Common myeloid progenitor, CD34-positive (primary cell): Measurements from ENCODE around the gene CABLES2.

Experiments
- CTCF ChIA-PET: fragments of 350-600 bp; sonication (Branson Sonifier 250); formaldehyde crosslinking; loops from one replicate; lab custom pipeline; 2021; ENCODE audit warnings: antibody characterized with exemption; lab: Charles Lee
- POLR2A ChIA-PET: fragments of 350-600 bp; sonication (Branson Sonifier 250); formaldehyde crosslinking; loops from one replicate; lab custom pipeline; 2021; ENCODE audit warnings: antibody characterized with exemption; lab: Charles Lee
- DNase-seq, 3 donors: peaks; one replicate each; pipeline versions ENCODE4 v3.0.0 to v3.0.0-alpha.2; 2013
- H3K27ac ChIP-seq, 2 experiments: 1 replicate in 1 of 2; 2 replicates in 1 of 2; pipeline ENCODE4 v1.7.0; 2013; ENCODE audit warnings: inconsistent platforms in 2 of 2, low read length in 2 of 2, mild to moderate bottlenecking in 2 of 2, low read depth in 1 of 2, moderate library complexity in 1 of 2; ENCODE audit not compliant: severe bottlenecking in 2 of 2, insufficient read depth in 1 of 2, poor library complexity in 1 of 2
- H3K27me3 ChIP-seq, 5 experiments: replicated peaks in 2 of 5; 1 replicate in 3 of 5; 2 replicates in 2 of 5; pipeline versions ENCODE4 v1.6.1 to v1.7.0; 2013; ENCODE audit warnings: low read length in 4 of 5, mild to moderate bottlenecking in 2 of 5, moderate library complexity in 2 of 5, inconsistent platforms in 1 of 5; ENCODE audit not compliant: insufficient read depth in 5 of 5, control insufficient read depth in 4 of 5
- H3K36me3 ChIP-seq, 4 experiments: 1 replicate in 2 of 4; 2 replicates in 2 of 4; pipeline versions ENCODE4 v1.6.1 to v1.7.0; 2013; ENCODE audit warnings: low read length in 3 of 4, control low read depth in 1 of 4, mild to moderate bottlenecking in 1 of 4; ENCODE audit not compliant: control insufficient read depth in 4 of 4, insufficient read depth in 4 of 4
- H3K4me1 ChIP-seq, 4 experiments: 1 replicate in 3 of 4; 2 replicates in 1 of 4; pipeline versions ENCODE4 v1.6.1 to v1.7.1; 2013; ENCODE audit warnings: low read length in 3 of 4, mild to moderate bottlenecking in 3 of 4, control low read depth in 1 of 4, inconsistent platforms in 1 of 4, moderate library complexity in 1 of 4; ENCODE audit not compliant: control insufficient read depth in 4 of 4, insufficient read depth in 4 of 4; ENCODE audit errors: control extremely low read depth in 1 of 4
- H3K4me3 ChIP-seq, 7 experiments: 1 replicate in 4 of 7; 2 replicates in 3 of 7; pipeline versions ENCODE4 v1.5.1 to v1.7.0; 2013; ENCODE audit warnings: mild to moderate bottlenecking in 7 of 7, low read length in 6 of 7, moderate library complexity in 6 of 7, inconsistent platforms in 2 of 7, low read depth in 2 of 7, control low read depth in 1 of 7; ENCODE audit not compliant: insufficient read depth in 4 of 7, control insufficient read depth in 1 of 7; ENCODE audit errors: extremely low read depth in 1 of 7
- H3K9me3 ChIP-seq, 5 experiments: 1 replicate in 4 of 5; 2 replicates in 1 of 5; pipeline versions ENCODE4 v1.6.1 to v1.7.1; 2013; ENCODE audit warnings: low read length in 4 of 5, mild to moderate bottlenecking in 2 of 5, inconsistent platforms in 1 of 5, low read depth in 1 of 5, moderate library complexity in 1 of 5; ENCODE audit not compliant: control insufficient read depth in 4 of 5, insufficient read depth in 2 of 5; ENCODE audit errors: control extremely low read depth in 1 of 5
- WGBS: methylation state at CpG from one replicate; pipeline ENCODE4 v1.1.5; 2013; ENCODE audit not compliant: insufficient coverage; 5-methylcytosine and 5-hydroxymethylcytosine counted together

The CABLES2 gene

GRCh38 chr20:62387219-62387913 is 19.7 kb downstream of the CABLES2 start:
- no peaks in the 10 kb centered on the region for H3K9me3 ChIP-seq
- peak overlapping the region; percentile 53 to 100 (median 92) for H3K4me3 ChIP-seq
- ChIA-PET CTCF (interaction anchor here (1.1 to 2.1 kb wide), 4 partner anchors 13 to 84 kb away, joined by 3 to 8 read pairs (median 4); partner anchors contain the start of gene ADRM1), POLR2A (interaction anchor here (0.8 kb wide), 1 partner anchor 23 kb away, joined by 3 read pairs; no protein-coding TSS in a partner anchor)
- H3K4me1 ChIP-seq = peaks cover 1 to 27% (median 22%) of the 10 kb centered on the region in 4 experiments
- H3K36me3 ChIP-seq = peaks cover 2 to 43% (median 31%) of the 10 kb centered on the region in 4 experiments
- no peaks in the 10 kb centered on the region for H3K27me3 ChIP-seq
- peak overlapping the region; percentile 70 to 94 for H3K27ac ChIP-seq
- DNase-seq = peak in 2 of 3 donors; percentile 39 to 58
- 0% methylated on average over 45 of the region's 47 CpGs for WGBS

DNA sequence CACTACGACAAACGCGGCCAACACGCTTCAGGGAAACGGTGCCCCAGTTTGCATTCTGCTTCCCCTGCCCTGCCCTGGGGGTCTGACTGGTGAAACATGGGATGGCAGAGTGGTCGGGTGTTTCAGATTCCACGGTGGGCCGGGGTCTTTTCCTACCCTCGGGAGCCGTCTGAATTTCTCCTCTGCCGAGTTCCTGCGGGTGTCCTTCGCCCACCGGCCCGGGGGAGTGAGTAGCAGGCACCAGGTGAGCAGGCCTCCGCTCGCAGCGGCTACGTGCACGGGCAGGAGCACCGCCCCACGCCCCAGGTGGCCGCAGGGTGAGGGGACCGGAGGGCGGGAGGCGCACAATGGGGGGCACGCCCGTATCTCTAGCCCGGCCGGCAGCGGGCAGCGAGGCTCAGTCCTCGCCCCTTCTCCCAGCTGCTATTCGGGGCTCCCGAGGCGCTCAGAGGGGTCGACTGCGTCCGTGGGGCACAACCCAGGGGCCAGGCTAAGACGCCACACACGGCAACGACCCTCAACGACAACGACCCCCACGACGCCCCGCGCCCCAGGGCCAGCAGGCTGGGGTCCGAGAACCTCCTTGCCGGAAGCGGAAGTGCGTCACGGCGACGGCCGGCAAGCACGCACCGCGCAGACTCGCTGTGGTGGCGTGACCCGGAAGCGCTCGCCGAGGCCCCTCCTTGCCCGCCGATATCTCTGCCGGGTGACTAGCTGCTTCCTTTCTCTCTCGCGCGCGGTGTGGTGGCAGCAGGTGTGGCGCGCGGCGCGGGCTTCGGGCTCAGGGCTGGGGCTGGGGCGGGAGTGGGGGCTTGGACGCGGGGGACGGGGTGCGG is 20.5 kb downstream of the CABLES2 start, which contains the start of gene RPS21:
RPS21 (plus strand) TSS at position 721 of the 836 bp plus-strand sequence. CDS start 236 bp downstream, outside the sequence.
- H3K36me3 ChIP-seq = peaks cover 4 to 50% (median 32%) of the 10 kb centered on the region in 4 experiments
- CTCF ChIA-PET = interaction anchor here (1.1 to 2.1 kb wide), 5 partner anchors 12 to 84 kb away, joined by 3 to 8 read pairs (median 3); partner anchors contain the start of gene ADRM1
- POLR2A ChIA-PET = interaction anchor here (0.8 kb wide), 1 partner anchor 23 kb away, joined by 3 read pairs; no protein-coding TSS in a partner anchor
- H3K9me3 ChIP-seq = no peaks in the 10 kb centered on the region
- H3K27me3 ChIP-seq = no peaks in the 10 kb centered on the region
- H3K4me1 ChIP-seq = peaks cover 1 to 27% (median 22%) of the 10 kb centered on the region in 4 experiments
- H3K27ac ChIP-seq = peak within 1 kb of the TSS; percentile 75 to 94
- DNase-seq = peak; percentile 92 to 96 (median 96)
- peak within 1 kb of the TSS; percentile 68 to 100 (median 92) for H3K4me3 ChIP-seq
- WGBS = under 1% methylated on average over 60 of the region's 83 CpGs

DNA sequence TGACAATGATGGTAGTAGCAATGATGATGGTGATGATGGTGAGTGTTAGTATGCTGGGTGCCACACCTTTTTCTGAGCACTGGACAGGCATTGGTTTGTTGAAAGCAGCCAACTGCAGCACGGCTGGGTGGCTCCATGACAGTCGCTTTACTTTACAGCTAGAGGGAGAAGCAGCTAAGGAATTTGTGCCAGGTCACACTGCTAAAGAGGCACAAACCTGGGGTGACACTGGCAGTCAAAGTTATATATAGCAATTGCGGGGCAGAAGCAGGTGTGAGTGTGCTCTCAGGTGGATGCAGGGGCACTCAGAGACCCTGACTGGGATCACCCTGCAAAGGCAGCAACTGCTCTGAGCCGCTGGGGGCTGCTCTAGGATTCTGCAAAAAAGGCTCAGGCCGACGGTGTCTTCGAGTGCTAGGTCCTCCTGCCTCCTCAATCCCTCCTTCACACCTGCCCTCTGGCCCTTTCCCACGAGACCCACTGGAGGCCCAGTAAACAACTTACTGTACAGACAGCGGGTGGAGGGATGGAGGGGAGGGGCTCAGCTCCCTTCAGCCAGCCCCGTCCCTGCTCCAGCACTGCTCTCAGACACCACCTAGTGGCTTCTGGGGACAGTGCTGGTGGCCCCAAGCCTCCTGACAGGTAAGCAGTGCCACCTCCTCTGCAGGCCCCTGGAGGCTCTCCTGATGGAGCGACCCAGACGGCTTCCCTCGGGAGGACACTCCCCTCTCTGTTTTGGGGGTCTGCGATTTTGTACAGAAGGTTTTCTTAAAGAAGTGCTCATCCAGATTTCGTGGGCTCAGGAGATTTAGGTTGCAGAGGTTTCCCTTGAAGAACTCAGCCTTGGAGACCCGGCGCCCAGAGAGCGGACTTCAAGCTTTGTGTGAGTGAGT is 24.5 kb downstream of the CABLES2 start:
- CTCF ChIA-PET = interaction anchor here (0.6 to 2.4 kb wide), 19 partner anchors 11 to 372 kb away, joined by 3 to 24 read pairs (median 4); partner anchors contain the start of genes ADRM1 and GATA5
- no peaks in the 10 kb centered on the region for H3K9me3 ChIP-seq
- 56% methylated on average over 17 of the region's 18 CpGs for WGBS
- H3K4me1 ChIP-seq = peaks cover 0 to 15% (median 13%) of the 10 kb centered on the region in 4 experiments
- peak; percentile 78 to 86 (median 82) for DNase-seq
- H3K4me3 ChIP-seq = no peak overlapping the region
- no peaks in the 10 kb centered on the region for H3K27me3 ChIP-seq
- POLR2A ChIA-PET = interaction anchor here (0.5 to 1.4 kb wide), 2 partner anchors 68 to 77 kb away, joined by 3 to 4 read pairs; no protein-coding TSS in a partner anchor
- peaks cover 2 to 12% (median 8%) of the 10 kb centered on the region in 4 experiments for H3K36me3 ChIP-seq
- no peak overlapping the region for H3K27ac ChIP-seq

DNA sequence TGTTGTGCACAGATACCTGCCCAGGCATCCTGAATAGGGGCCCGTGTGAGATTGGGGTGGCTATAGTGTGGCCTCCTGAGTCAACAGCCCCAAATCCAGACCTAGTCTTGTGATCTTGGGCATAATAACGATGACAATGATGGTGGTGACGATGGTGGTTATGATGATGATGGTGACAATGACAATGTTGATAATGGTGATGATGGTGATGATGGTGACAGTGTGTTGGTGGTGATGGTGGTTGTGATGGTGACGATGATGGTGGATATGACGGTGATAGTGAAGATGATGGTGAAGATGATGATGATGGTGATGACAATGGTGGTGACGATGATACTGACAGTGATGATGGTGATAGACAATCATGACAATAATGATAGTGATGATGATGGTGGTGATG is 25.2 kb downstream of the CABLES2 start:
- WGBS = 98% methylated on average over 6 of the region's 6 CpGs
- peaks cover 2 to 11% (median 8%) of the 10 kb centered on the region in 4 experiments for H3K36me3 ChIP-seq
- peaks cover 0 to 12% (median 10%) of the 10 kb centered on the region in 4 experiments for H3K4me1 ChIP-seq
- no peak overlapping the region for H3K4me3 ChIP-seq
- ChIA-PET CTCF (interaction anchor here (1.0 to 2.4 kb wide), 7 partner anchors 12 to 94 kb away, joined by 3 to 24 read pairs (median 8); partner anchors contain the start of genes ADRM1 and GATA5), POLR2A (interaction anchor here (1.4 kb wide), 1 partner anchor 77 kb away, joined by 3 read pairs; no protein-coding TSS in a partner anchor)
- no peak for DNase-seq
- no peaks in the 10 kb centered on the region for H3K9me3 ChIP-seq
- H3K27me3 ChIP-seq = no peaks in the 10 kb centered on the region
- no peak overlapping the region for H3K27ac ChIP-seq

GRCh38 chr20:62381202-62381797 is 25.8 kb downstream of the CABLES2 start:
- H3K4me3 ChIP-seq = no peak overlapping the region
- peaks cover 2 to 11% (median 8%) of the 10 kb centered on the region in 4 experiments for H3K36me3 ChIP-seq
- peaks cover 0 to 11% (median 10%) of the 10 kb centered on the region in 4 experiments for H3K4me1 ChIP-seq
- CTCF ChIA-PET = interaction anchor here (1.2 to 2.4 kb wide), 2 partner anchors 12 to 75 kb away, joined by 5 to 18 read pairs; no protein-coding TSS in a partner anchor
- no peak overlapping the region for H3K27ac ChIP-seq
- no peak for DNase-seq
- H3K9me3 ChIP-seq = no peaks in the 10 kb centered on the region
- POLR2A ChIA-PET = no interaction called here
- no peaks in the 10 kb centered on the region for H3K27me3 ChIP-seq
- 85% methylated on average over 14 of the region's 16 CpGs for WGBS
